HepG2 (cell line): ENCODE measurements around the gene MRPL38. TPM values are rescaled to one million over a fixed set of nuclear protein-coding genes. Genes with fewer than 3 reads are reported as not detected.

Source experiments
- CAMTA2 ChIP-seq: sonication (generic); formaldehyde crosslinking; IDR thresholded peaks from 2 replicates; pipeline ENCODE4 v1.4.0; 2020; ENCODE audit warnings: mild to moderate bottlenecking, missing genetic modification reagents, borderline replicate concordance
- FLYWCH1 ChIP-seq: sonication (generic); formaldehyde crosslinking; IDR thresholded peaks from 2 replicates; pipeline ENCODE4 v1.8.1; 2023; ENCODE audit warnings: mild to moderate bottlenecking, missing genetic modification reagents
- KLF11 ChIP-seq: IDR thresholded peaks from 2 replicates; pipeline ENCODE4 v1.6.1; 2016; ENCODE audit warnings: missing compliant biosample characterization
- RFX5 ChIP-seq: IDR thresholded peaks from 2 replicates; pipeline ENCODE4 v1.6.1; 2011; ENCODE audit warnings: low read depth, low read length, improper control_type of control experiment
- TOE1 ChIP-seq: sonication (generic); formaldehyde crosslinking; IDR thresholded peaks from 2 replicates; pipeline ENCODE4 v1.4.0; 2020; ENCODE audit warnings: mild to moderate bottlenecking, missing genetic modification reagents
- WIZ ChIP-seq: sonication (generic); formaldehyde crosslinking; IDR thresholded peaks from 2 replicates; pipeline ENCODE4 v1.5.1; 2020; ENCODE audit warnings: mild to moderate bottlenecking, missing genetic modification reagents
- ZBTB8A ChIP-seq: sonication (generic); formaldehyde crosslinking; IDR thresholded peaks from 2 replicates; pipeline ENCODE4 v1.4.0; 2020; ENCODE audit warnings: mild to moderate bottlenecking, low read depth, missing genetic modification reagents, borderline replicate concordance
- ZNF34 ChIP-seq: sonication (generic); formaldehyde crosslinking; IDR thresholded peaks from 2 replicates; pipeline ENCODE4 v1.4.0; 2020; ENCODE audit warnings: mild to moderate bottlenecking, missing genetic modification reagents, borderline replicate concordance
- ZNF766 ChIP-seq: sonication (generic); formaldehyde crosslinking; IDR thresholded peaks from 2 replicates; pipeline ENCODE4 v1.5.0; 2020; ENCODE audit warnings: missing genetic modification reagents, borderline replicate concordance
- ZSCAN20 ChIP-seq: sonication (generic); formaldehyde crosslinking; IDR thresholded peaks from 2 replicates; pipeline ENCODE4 v1.4.0; 2020; ENCODE audit warnings: missing genetic modification reagents, mild to moderate bottlenecking, borderline replicate concordance
- polyA plus RNA-seq, 8 experiments: library from polyadenylated mRNA; depleted of rRNA in 3 of 8; stranded (reverse) in 7 of 8; unstranded in 1 of 8; fragments of >200 nt; fragmentation: Illumina TruSeq in 4 of 8; extraction: Trizol in 4 of 8; gene quantifications; 2 replicates each; pipeline versions ENCODE4 v1.2.1 to v1.2.3, GENCODE V29; 2011 to 2016; ENCODE audit warnings: low read depth in 4 of 8, missing spikeins in 1 of 8, mixed read lengths in 1 of 8; ENCODE audit not compliant: insufficient read depth in 1 of 8
- total RNA-seq, 5 experiments: library from RNA; depleted of rRNA; stranded (reverse); fragments of >200 nt; fragmentation: Illumina TruSeq; extraction: Trizol; gene quantifications; 2 replicates each; pipeline ENCODE4 v1.2.3, GENCODE V29; 2016; ENCODE audit warnings: low read depth in 1 of 5
- TF ChIP-seq, protein P1 (sequence below): sonication (generic); formaldehyde crosslinking; IDR thresholded peaks from 2 replicates; pipeline ENCODE4 v1.8.0; 2022; ENCODE audit warnings: mild to moderate bottlenecking, missing genetic modification reagents; ENCODE audit not compliant: insufficient replicate concordance
- TF ChIP-seq, protein P2 (sequence below): sonication (generic); formaldehyde crosslinking; conservative IDR thresholded peaks from 2 replicates; pipeline ENCODE4 v1.5.0; 2020; ENCODE audit warnings: missing genetic modification reagents
- TF ChIP-seq, protein P3 (sequence below): sonication (generic); formaldehyde crosslinking; IDR thresholded peaks from 2 replicates; pipeline ENCODE4 v1.4.0; 2020; ENCODE audit warnings: missing genetic modification reagents, borderline replicate concordance
- TF ChIP-seq, protein P4 (sequence below), 2 experiments: sonication (generic) in 1 of 2; formaldehyde crosslinking in 1 of 2; IDR thresholded peaks; 2 replicates each; pipeline versions ENCODE4 v1.6.1 to v1.9.0; 2014 to 2022; ENCODE audit warnings: antibody characterized with exemption in 1 of 2, borderline replicate concordance in 1 of 2, inconsistent platforms in 1 of 2, low read depth in 1 of 2, missing genetic modification reagents in 1 of 2

MRPL38 gene
- total and polyA plus RNA-seq, 2 of the 13 experiments (the other 11 are each of a cell fraction or from before 2014, with no cell fraction given), result 83.7 to 125 TPM

DNA sequence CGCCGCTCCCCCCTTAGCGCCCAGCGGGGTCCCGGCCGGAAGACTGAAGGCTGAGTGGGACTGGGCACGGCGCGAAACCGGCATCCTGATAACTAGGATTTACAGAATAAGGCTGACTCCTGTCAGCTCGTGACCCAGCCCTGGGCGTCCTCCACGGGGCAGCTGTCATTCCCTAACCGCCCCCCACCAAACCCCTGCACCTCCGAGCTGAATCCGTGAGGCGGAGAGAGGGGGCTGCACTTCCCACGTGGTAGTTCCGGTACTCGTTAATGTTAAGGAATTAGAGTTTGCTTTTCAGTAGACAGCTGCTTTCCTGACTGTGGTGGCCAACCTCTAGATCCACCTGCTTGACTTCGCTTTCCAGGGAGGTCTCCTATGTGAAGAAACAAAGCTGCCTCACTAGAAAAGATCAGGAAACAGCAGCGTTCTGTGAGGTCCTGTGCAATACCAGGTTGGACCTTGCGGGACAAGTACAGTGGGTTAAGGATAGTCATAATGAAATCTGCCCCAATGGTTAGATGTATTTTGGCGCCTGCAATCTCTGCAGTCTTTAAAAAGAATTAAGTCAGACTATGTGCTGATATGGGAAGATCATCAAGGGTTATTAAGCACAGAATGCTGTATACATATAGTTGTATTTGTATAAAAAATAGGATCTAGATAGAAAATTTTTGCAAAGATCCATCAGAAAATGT lies 48.5 kb downstream of the MRPL38 start (continued):
- TF ChIP-seq ZBTB8A (no peak), TOE1 (CRISPR knock-in tag) (0 out of 2 replicates have a peak, but pooled peaks have one; percentile 11), RFX5 (no peak), CAMTA2 (CRISPR knock-in tag) (no peak; the same call in 1 of the 2 replicates), KLF11 (no peak; the same call in 1 of the 2 replicates), FLYWCH1 (peak; percentile 80; the same call in 1 of the 2 replicates), ZNF766 (CRISPR knock-in tag) (peak; percentile 19; the same call in 1 of the 2 replicates), WIZ (0 out of 2 replicates have a peak, but pooled peaks have one; percentile 8), ZSCAN20 (CRISPR knock-in tag) (0 out of 2 replicates have a peak, but pooled peaks have one; percentile 64), ZNF34 (CRISPR knock-in tag) (no peak)
- TF ChIP-seq, protein P1, sequence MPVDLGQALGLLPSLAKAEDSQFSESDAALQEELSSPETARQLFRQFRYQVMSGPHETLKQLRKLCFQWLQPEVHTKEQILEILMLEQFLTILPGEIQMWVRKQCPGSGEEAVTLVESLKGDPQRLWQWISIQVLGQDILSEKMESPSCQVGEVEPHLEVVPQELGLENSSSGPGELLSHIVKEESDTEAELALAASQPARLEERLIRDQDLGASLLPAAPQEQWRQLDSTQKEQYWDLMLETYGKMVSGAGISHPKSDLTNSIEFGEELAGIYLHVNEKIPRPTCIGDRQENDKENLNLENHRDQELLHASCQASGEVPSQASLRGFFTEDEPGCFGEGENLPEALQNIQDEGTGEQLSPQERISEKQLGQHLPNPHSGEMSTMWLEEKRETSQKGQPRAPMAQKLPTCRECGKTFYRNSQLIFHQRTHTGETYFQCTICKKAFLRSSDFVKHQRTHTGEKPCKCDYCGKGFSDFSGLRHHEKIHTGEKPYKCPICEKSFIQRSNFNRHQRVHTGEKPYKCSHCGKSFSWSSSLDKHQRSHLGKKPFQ (CRISPR knock-in tag), result peak; percentile 77
- TF ChIP-seq, protein P2, sequence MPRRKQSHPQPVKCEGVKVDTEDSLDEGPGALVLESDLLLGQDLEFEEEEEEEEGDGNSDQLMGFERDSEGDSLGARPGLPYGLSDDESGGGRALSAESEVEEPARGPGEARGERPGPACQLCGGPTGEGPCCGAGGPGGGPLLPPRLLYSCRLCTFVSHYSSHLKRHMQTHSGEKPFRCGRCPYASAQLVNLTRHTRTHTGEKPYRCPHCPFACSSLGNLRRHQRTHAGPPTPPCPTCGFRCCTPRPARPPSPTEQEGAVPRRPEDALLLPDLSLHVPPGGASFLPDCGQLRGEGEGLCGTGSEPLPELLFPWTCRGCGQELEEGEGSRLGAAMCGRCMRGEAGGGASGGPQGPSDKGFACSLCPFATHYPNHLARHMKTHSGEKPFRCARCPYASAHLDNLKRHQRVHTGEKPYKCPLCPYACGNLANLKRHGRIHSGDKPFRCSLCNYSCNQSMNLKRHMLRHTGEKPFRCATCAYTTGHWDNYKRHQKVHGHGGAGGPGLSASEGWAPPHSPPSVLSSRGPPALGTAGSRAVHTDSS (CRISPR knock-in tag), result no peak
- TF ChIP-seq, protein P3, sequence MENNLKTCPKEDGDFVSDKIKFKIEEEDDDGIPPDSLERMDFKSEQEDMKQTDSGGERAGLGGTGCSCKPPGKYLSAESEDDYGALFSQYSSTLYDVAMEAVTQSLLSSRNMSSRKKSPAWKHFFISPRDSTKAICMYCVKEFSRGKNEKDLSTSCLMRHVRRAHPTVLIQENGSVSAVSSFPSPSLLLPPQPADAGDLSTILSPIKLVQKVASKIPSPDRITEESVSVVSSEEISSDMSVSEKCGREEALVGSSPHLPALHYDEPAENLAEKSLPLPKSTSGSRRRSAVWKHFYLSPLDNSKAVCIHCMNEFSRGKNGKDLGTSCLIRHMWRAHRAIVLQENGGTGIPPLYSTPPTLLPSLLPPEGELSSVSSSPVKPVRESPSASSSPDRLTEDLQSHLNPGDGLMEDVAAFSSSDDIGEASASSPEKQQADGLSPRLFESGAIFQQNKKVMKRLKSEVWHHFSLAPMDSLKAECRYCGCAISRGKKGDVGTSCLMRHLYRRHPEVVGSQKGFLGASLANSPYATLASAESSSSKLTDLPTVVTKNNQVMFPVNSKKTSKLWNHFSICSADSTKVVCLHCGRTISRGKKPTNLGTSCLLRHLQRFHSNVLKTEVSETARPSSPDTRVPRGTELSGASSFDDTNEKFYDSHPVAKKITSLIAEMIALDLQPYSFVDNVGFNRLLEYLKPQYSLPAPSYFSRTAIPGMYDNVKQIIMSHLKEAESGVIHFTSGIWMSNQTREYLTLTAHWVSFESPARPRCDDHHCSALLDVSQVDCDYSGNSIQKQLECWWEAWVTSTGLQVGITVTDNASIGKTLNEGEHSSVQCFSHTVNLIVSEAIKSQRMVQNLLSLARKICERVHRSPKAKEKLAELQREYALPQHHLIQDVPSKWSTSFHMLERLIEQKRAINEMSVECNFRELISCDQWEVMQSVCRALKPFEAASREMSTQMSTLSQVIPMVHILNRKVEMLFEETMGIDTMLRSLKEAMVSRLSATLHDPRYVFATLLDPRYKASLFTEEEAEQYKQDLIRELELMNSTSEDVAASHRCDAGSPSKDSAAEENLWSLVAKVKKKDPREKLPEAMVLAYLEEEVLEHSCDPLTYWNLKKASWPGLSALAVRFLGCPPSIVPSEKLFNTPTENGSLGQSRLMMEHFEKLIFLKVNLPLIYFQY (CRISPR knock-in tag), result peak; percentile 20; the same call in 1 of the 2 replicates
- TF ChIP-seq, protein P4, sequence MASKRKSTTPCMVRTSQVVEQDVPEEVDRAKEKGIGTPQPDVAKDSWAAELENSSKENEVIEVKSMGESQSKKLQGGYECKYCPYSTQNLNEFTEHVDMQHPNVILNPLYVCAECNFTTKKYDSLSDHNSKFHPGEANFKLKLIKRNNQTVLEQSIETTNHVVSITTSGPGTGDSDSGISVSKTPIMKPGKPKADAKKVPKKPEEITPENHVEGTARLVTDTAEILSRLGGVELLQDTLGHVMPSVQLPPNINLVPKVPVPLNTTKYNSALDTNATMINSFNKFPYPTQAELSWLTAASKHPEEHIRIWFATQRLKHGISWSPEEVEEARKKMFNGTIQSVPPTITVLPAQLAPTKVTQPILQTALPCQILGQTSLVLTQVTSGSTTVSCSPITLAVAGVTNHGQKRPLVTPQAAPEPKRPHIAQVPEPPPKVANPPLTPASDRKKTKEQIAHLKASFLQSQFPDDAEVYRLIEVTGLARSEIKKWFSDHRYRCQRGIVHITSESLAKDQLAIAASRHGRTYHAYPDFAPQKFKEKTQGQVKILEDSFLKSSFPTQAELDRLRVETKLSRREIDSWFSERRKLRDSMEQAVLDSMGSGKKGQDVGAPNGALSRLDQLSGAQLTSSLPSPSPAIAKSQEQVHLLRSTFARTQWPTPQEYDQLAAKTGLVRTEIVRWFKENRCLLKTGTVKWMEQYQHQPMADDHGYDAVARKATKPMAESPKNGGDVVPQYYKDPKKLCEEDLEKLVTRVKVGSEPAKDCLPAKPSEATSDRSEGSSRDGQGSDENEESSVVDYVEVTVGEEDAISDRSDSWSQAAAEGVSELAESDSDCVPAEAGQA (IDR thresholded peaks at IDR 0.05; ENCODE audit: low read depth), result no peak
- TF ChIP-seq, protein P4 (CRISPR knock-in tag; IDR thresholded peaks at IDR 0.05; ENCODE audit: borderline replicate concordance), result no peak
